A673 (cell line): ENCODE data around the gene LRRIQ4. TPM values are rescaled to one million over a fixed set of nuclear protein-coding genes. Genes with fewer than 3 reads are reported as not detected.

Source experiments
- BruUV-seq: library from RNA; stranded (reverse); fragments of 400-500 nt; replicated peaks from 2 replicates; lab custom pipeline; 2021; lab: Mats Ljungman, UMichigan
- CTCF ChIA-PET: fragments of 300-600 bp; sonication (Branson Sonifier 250); formaldehyde crosslinking; loops from one replicate; lab custom pipeline; 2022; ENCODE audit warnings: antibody characterized with exemption; lab: Charles Lee
- POLR2A ChIA-PET: fragments of 300-600 bp; sonication (Branson Sonifier 250); formaldehyde crosslinking; loops from one replicate; lab custom pipeline; 2022; ENCODE audit warnings: antibody characterized with exemption; ENCODE audit not compliant: low non-redundant PET; lab: Charles Lee
- DNase-seq: peaks from one replicate; pipeline ENCODE4 v3.0.0-alpha.2; 2015; ENCODE audit warnings: low spot score
- H3K27ac ChIP-seq: fragments of 200-600 bp; sonication (generic); 2 replicates; pipeline ENCODE4 v1.5.1; 2016; ENCODE audit warnings: mixed run types, low read depth, mild to moderate bottlenecking, mixed read lengths, antibody characterized with exemption, low read length; ENCODE audit not compliant: poor library complexity, severe bottlenecking
- H3K27me3 ChIP-seq: fragments of 200-600 bp; sonication (generic); replicated peaks from 2 replicates; pipeline ENCODE4 v1.6.1; 2017; ENCODE audit warnings: mixed run types, low read depth, mild to moderate bottlenecking, mixed read lengths, antibody characterized with exemption, low read length; ENCODE audit not compliant: insufficient read depth, poor library complexity
- H3K36me3 ChIP-seq: fragments of 200-600 bp; sonication (generic); 2 replicates; pipeline ENCODE4 v1.6.1; 2016; ENCODE audit warnings: mixed run types, mild to moderate bottlenecking, mixed read lengths, antibody characterized with exemption, low read length; ENCODE audit not compliant: insufficient read depth, poor library complexity, severe bottlenecking
- H3K4me1 ChIP-seq: fragments of 200-600 bp; sonication (generic); 2 replicates; pipeline ENCODE4 v1.6.1; 2017; ENCODE audit warnings: mixed run types, mild to moderate bottlenecking, mixed read lengths, antibody characterized with exemption, low read length; ENCODE audit not compliant: insufficient read depth, poor library complexity, severe bottlenecking
- H3K4me3 ChIP-seq: fragments of 200-600 bp; sonication (generic); 2 replicates; pipeline ENCODE4 v1.5.1; 2016; ENCODE audit warnings: low read depth, mixed run types, mild to moderate bottlenecking, mixed read lengths, low read length; ENCODE audit not compliant: poor library complexity, severe bottlenecking
- H3K9me3 ChIP-seq: fragments of 200-600 bp; sonication (generic); 2 replicates; pipeline ENCODE4 v1.6.1; 2016; ENCODE audit warnings: mixed run types, low read depth, mild to moderate bottlenecking, mixed read lengths, antibody characterized with exemption, low read length; ENCODE audit not compliant: poor library complexity, severe bottlenecking
- EZH2 ChIP-seq: fragments of 200-600 bp; sonication (generic); IDR thresholded peaks from 2 replicates; pipeline ENCODE4 v1.6.1; 2017; ENCODE audit warnings: borderline replicate concordance, low read depth, mild to moderate bottlenecking, mixed read lengths, antibody characterized with exemption, low read length; ENCODE audit not compliant: poor library complexity, severe bottlenecking
- intact Hi-C: fragments of 100-400 bp; cut with micrococcal nuclease; formaldehyde crosslinking; loops from one replicate; pipeline ENCODE4 v1.10.0; 2022; ENCODE audit not compliant: unreplicated experiment
- total RNA-seq: library from RNA; stranded (reverse); gene quantifications from 2 replicates; pipeline ENCODE4 v1.2.3, GENCODE V29; 2021
- TF ChIP-seq, protein P1 (sequence below): fragments of 300-800, 200-600 bp; sonication (generic); conservative IDR thresholded peaks from 2 replicates; pipeline ENCODE4 v1.5.1; 2017; ENCODE audit warnings: low read depth, mild to moderate bottlenecking, antibody characterized with exemption, low read length, moderate library complexity, mixed read lengths

LRRIQ4 gene
- total RNA-seq, 1 experiment from 2014 or later: 0.15 TPM

DNA sequence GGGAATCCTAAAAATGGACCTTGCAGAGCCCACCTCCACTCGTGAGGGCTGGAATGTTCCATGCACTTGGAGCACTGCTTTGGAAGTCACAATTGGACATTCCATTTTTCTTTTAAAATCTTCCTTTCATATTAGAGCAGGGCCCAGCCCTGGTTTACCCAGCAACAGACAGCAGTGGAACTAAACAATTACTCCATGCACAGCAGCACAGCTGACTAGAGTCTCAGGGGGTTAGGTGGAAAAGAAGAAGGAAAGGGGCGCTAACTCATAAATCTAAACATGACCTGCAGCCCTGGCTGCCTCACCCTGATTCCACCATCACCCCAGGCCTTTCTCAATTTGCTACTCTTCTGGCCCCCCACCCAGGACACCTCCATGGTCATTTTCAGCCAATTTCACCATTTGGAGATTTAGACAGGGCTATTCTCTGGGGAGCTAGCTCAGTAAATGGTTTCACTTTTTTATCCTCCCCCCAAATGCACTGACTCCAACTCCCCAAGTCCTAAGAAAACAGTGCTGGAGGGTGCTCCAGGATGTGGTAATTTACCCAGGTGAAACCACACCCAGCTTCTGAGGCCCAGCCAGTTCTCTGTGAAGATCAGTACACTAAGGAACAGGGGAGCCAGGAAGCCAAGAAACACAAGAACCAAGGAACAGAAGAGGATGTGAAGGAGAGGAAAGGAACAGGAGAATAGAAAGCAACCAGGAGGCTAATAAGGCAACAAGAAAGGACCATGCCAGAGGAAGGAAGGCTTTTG, 58.6 kb downstream of the LRRIQ4 start:
- ChIA-PET POLR2A (no interaction called here), CTCF (no interaction called here)
- BruUV-seq: no TSS peak
- no peak for TF ChIP-seq EZH2
- TF ChIP-seq, protein P1, sequence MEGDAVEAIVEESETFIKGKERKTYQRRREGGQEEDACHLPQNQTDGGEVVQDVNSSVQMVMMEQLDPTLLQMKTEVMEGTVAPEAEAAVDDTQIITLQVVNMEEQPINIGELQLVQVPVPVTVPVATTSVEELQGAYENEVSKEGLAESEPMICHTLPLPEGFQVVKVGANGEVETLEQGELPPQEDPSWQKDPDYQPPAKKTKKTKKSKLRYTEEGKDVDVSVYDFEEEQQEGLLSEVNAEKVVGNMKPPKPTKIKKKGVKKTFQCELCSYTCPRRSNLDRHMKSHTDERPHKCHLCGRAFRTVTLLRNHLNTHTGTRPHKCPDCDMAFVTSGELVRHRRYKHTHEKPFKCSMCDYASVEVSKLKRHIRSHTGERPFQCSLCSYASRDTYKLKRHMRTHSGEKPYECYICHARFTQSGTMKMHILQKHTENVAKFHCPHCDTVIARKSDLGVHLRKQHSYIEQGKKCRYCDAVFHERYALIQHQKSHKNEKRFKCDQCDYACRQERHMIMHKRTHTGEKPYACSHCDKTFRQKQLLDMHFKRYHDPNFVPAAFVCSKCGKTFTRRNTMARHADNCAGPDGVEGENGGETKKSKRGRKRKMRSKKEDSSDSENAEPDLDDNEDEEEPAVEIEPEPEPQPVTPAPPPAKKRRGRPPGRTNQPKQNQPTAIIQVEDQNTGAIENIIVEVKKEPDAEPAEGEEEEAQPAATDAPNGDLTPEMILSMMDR: no peak
- intact Hi-C loops: no loop called here
- Histone ChIP-seq H3K27me3 (no peaks in the 10 kb centered on the region), H3K36me3 (no peaks in the 10 kb centered on the region), H3K9me3 (no peaks in the 10 kb centered on the region), H3K4me3 (no peak overlapping the region), H3K27ac (no peak overlapping the region), H3K4me1 (no peaks in the 10 kb centered on the region)
- no peak for DNase-seq

DNA sequence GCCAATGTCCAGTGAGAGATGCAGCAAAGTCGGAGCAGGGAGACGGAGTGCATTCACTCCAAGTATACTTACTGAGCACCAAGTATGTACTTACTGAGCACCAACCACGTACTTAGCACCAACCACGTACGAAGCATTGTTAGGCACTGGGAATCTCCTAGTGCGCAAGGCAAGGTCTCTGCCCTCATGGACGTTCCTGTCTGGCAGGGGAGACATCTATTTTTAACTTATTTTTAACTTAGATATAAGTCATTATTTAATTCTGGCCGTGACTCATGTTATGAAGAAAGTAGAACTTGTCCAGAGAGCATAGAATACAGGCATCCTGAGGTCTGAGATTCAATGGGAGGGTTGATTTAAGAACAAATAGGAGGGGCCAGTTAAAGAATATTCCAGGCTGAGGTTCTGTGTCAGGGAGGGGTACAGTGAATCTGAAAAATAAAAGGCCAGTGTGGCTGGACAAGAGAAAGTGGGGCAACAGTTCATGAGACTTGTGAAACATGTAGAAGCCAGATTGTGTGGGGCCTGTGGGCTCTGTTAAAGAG, 66.4 kb downstream of the LRRIQ4 start:
- Histone ChIP-seq H3K4me3 (no peak overlapping the region), H3K4me1 (no peaks in the 10 kb centered on the region), H3K27ac (no peak overlapping the region), H3K9me3 (no peaks in the 10 kb centered on the region), H3K36me3 (no peaks in the 10 kb centered on the region), H3K27me3 (no peaks in the 10 kb centered on the region)
- DNase-seq: no peak
- POLR2A ChIA-PET: no interaction called here
- CTCF ChIA-PET: no interaction called here
- no TSS peak for BruUV-seq
- TF ChIP-seq, protein P1: no peak
- TF ChIP-seq EZH2: no peak
- intact Hi-C loops: no loop called here

DNA sequence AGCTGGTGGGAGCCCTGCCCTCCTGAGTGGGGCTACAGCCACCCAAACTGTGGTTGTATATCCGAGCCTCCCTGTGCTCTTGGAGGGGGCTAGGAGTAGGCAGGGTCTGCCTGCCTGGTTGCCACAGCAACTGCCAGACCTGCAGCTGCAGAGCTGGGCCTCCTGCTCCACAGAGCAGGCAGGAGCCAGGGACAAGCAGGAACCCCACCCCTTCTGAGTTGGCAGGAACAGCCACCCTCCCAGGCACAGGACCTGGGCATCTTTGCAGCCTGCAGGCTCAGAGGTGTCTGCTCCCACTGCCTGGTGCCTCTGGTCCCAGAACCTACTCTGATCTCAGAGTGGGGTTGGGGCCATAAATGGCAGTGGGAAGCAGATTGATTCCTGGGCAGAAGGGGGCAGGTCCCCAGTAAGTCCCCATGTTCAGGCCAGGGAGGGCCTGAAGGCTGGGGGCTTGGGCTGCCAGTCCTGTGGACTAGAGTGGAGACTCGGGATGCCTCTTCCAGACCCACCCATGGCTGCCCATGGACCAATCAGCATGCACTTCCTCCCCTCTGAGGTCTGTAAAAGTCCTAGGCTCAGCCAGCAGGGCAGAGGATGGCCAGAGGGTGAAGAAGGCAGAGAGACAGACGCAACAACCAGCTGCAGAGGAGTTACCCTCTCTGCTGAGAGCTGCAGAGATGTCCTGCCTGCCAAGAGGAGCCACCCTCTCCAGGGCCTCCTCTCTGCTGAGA, 67.3 kb downstream of the LRRIQ4 start:
- no peak overlapping the region for H3K27ac ChIP-seq
- H3K27me3 ChIP-seq: no peaks in the 10 kb centered on the region
- H3K36me3 ChIP-seq: no peaks in the 10 kb centered on the region
- no peak overlapping the region for H3K4me3 ChIP-seq
- ChIA-PET POLR2A (no interaction called here), CTCF (no interaction called here)
- no peaks in the 10 kb centered on the region for H3K4me1 ChIP-seq
- intact Hi-C loops: no loop called here
- no peak for TF ChIP-seq EZH2
- TF ChIP-seq, protein P1: no peak
- no peak for DNase-seq
- no TSS peak for BruUV-seq
- H3K9me3 ChIP-seq: no peaks in the 10 kb centered on the region
